HEK293 (cell line): ENCODE measurements around the gene ADPRHL1.

Source experiments
- CTCF ChIA-PET: fragments of 350-600 bp; formaldehyde crosslinking; extraction: SDS; loops from one replicate; lab custom pipeline; 2021; ENCODE audit warnings: antibody characterized with exemption; lab: Yijun Ruan, JAX
- POLR2A ChIA-PET: fragments of 300-600 bp; formaldehyde crosslinking; extraction: SDS; loops from one replicate; lab custom pipeline; 2020; ENCODE audit warnings: antibody characterized with exemption, inconsistent platforms; lab: Yijun Ruan, JAX
- H3K27ac ChIP-seq: fragments of 200-500 bp; sonication (Bioruptor generic); 2 replicates; pipeline ENCODE4 v1.5.1; 2014; ENCODE audit warnings: low read depth, low read length, control low read depth, inconsistent platforms; ENCODE audit errors: extremely low read depth
- H3K36me3 ChIP-seq, 2 experiments: fragments of 200-500 bp in 1 of 2; sonication (Bioruptor generic) in 1 of 2; 1 replicate in 1 of 2; 2 replicates in 1 of 2; pipeline ENCODE4 v1.5.1; 2014 to 2017; ENCODE audit warnings: inconsistent platforms in 2 of 2, low read length in 2 of 2; ENCODE audit not compliant: control insufficient read depth in 2 of 2, insufficient read depth in 1 of 2
- H3K4me1 ChIP-seq: fragments of 200-500 bp; sonication (Bioruptor generic); 2 replicates; pipeline ENCODE4 v1.5.1; 2014; ENCODE audit warnings: mild to moderate bottlenecking, low read length, inconsistent platforms; ENCODE audit not compliant: control insufficient read depth, insufficient read depth
- H3K4me3 ChIP-seq: 2 replicates; pipeline ENCODE4 v1.5.1; 2011; ENCODE audit warnings: low read depth, mild to moderate bottlenecking, control low read depth, low read length, moderate library complexity
- H3K9me3 ChIP-seq: fragments of 200-500 bp; sonication (Bioruptor generic); 2 replicates; pipeline ENCODE4 v1.5.1; 2014; ENCODE audit warnings: low read depth, low read length, inconsistent platforms; ENCODE audit not compliant: control insufficient read depth, insufficient read depth
- HOXA7 ChIP-seq: sonication (generic); formaldehyde crosslinking; IDR thresholded peaks from 2 replicates; pipeline ENCODE4 v1.8.1; 2022; ENCODE audit warnings: missing genetic modification reagents, borderline replicate concordance
- OSR2 ChIP-seq: fragments of 450-650 bp; formaldehyde crosslinking; IDR thresholded peaks from 2 replicates; pipeline ENCODE4 v1.5.1; 2016; ENCODE audit warnings: missing biosample characterization, missing genetic modification characterization
- PATZ1 ChIP-seq: fragments of 450-650 bp; formaldehyde crosslinking; IDR thresholded peaks from 2 replicates; pipeline ENCODE4 v1.5.1; 2016; ENCODE audit warnings: missing biosample characterization, missing genetic modification characterization
- PRDM1 ChIP-seq: fragments of 450-650 bp; formaldehyde crosslinking; IDR thresholded peaks from 2 replicates; pipeline ENCODE4; 2016; ENCODE audit warnings: missing biosample characterization, missing genetic modification characterization
- ZBTB1 ChIP-seq: fragments of 450-650 bp; formaldehyde crosslinking; IDR thresholded peaks from 2 replicates; pipeline ENCODE4 v1.5.1; 2016; ENCODE audit warnings: missing biosample characterization, missing genetic modification characterization
- ZBTB17 ChIP-seq: fragments of 450-650 bp; formaldehyde crosslinking; IDR thresholded peaks from 2 replicates; pipeline ENCODE4 v1.5.1; 2016; ENCODE audit warnings: missing biosample characterization, missing genetic modification characterization
- ZBTB21 ChIP-seq: fragments of 450-650 bp; formaldehyde crosslinking; IDR thresholded peaks from 2 replicates; pipeline ENCODE4 v1.5.1; 2017; ENCODE audit warnings: missing biosample characterization, missing genetic modification characterization
- ZBTB8A ChIP-seq: fragments of 450-650 bp; formaldehyde crosslinking; IDR thresholded peaks from 2 replicates; pipeline ENCODE4 v1.5.1; 2016; ENCODE audit warnings: missing biosample characterization, missing genetic modification characterization
- ZNF121 ChIP-seq: fragments of 450-650 bp; formaldehyde crosslinking; IDR thresholded peaks from 2 replicates; pipeline ENCODE4 v1.5.1; 2016; ENCODE audit warnings: missing biosample characterization, missing genetic modification characterization
- ZNF24 ChIP-seq: fragments of 450-650 bp; formaldehyde crosslinking; IDR thresholded peaks from 2 replicates; pipeline ENCODE4 v1.5.1; 2016; ENCODE audit warnings: missing biosample characterization, missing genetic modification characterization
- ZNF280D ChIP-seq: fragments of 450-650 bp; formaldehyde crosslinking; IDR thresholded peaks from 2 replicates; pipeline ENCODE4 v1.5.1; 2016; ENCODE audit warnings: missing biosample characterization, missing genetic modification characterization
- ZNF391 ChIP-seq: fragments of 450-650 bp; formaldehyde crosslinking; IDR thresholded peaks from 2 replicates; pipeline ENCODE4 v1.5.1; 2016; ENCODE audit warnings: low read depth, missing biosample characterization, missing genetic modification characterization, borderline replicate concordance
- ZNF394 ChIP-seq: fragments of 450-650 bp; formaldehyde crosslinking; IDR thresholded peaks from 2 replicates; pipeline ENCODE4 v1.5.1; 2016; ENCODE audit warnings: missing biosample characterization, missing genetic modification characterization, mild to moderate bottlenecking, moderate library complexity, borderline replicate concordance
- ZNF398 ChIP-seq: fragments of 450-650 bp; formaldehyde crosslinking; IDR thresholded peaks from 2 replicates; pipeline ENCODE4 v1.5.1; 2017; ENCODE audit warnings: missing biosample characterization, missing genetic modification characterization
- ZNF501 ChIP-seq: fragments of 450-650 bp; formaldehyde crosslinking; IDR thresholded peaks from 2 replicates; pipeline ENCODE4 v1.5.1; 2016; ENCODE audit warnings: missing biosample characterization, missing genetic modification characterization
- ZNF561 ChIP-seq: fragments of 450-650 bp; IDR thresholded peaks from 2 replicates; pipeline ENCODE4 v1.5.1; 2018; ENCODE audit warnings: missing biosample characterization, missing genetic modification characterization, borderline replicate concordance
- ZNF600 ChIP-seq: fragments of 450-650 bp; formaldehyde crosslinking; IDR thresholded peaks from 2 replicates; pipeline ENCODE4 v1.5.1; 2016; ENCODE audit warnings: missing biosample characterization, missing genetic modification characterization
- ZNF660 ChIP-seq: fragments of 450-650 bp; IDR thresholded peaks from 2 replicates; pipeline ENCODE4 v1.5.1; 2018; ENCODE audit warnings: missing biosample characterization, mild to moderate bottlenecking, missing genetic modification characterization
- ZNF664 ChIP-seq: fragments of 450-650 bp; formaldehyde crosslinking; IDR thresholded peaks from 2 replicates; pipeline ENCODE4 v1.5.1; 2016; ENCODE audit warnings: missing biosample characterization, missing genetic modification characterization
- ZNF76 ChIP-seq: fragments of 450-650 bp; formaldehyde crosslinking; IDR thresholded peaks from 2 replicates; pipeline ENCODE4; 2016; ENCODE audit warnings: low read depth, missing biosample characterization, missing genetic modification characterization, borderline replicate concordance
- ZNF843 ChIP-seq: fragments of 450-650 bp; formaldehyde crosslinking; IDR thresholded peaks from 2 replicates; pipeline ENCODE4 v1.5.1; 2016; ENCODE audit warnings: missing biosample characterization, missing genetic modification characterization

The ADPRHL1 gene

GRCh38 chr13:113493315-113493951 is 40.1 kb upstream of the ADPRHL1 start (continued):
- TF ChIP-seq ZNF398 (tag by site-specific recombination) = peak; percentile 38; the same call in 1 of the 2 replicates
- TF ChIP-seq ZBTB17 = peak; percentile 93
- peak; percentile 75 for TF ChIP-seq ZBTB21 (tag by site-specific recombination)
- TF ChIP-seq ZNF600 (tag by site-specific recombination) = peak; percentile 30; the same call in 1 of the 2 replicates
- TF ChIP-seq ZNF24 (tag by site-specific recombination) = peak; percentile 95
- peak; percentile 93 for TF ChIP-seq ZBTB1 (tag by site-specific recombination)
- peak; percentile 65 for TF ChIP-seq ZBTB8A
- TF ChIP-seq ZNF394 (tag by site-specific recombination) = peak; percentile 100
- TF ChIP-seq ZNF660 (tag by site-specific recombination) = peak; percentile 96; the same call in 1 of the 2 replicates
- peak; percentile 93 for TF ChIP-seq OSR2 (tag by site-specific recombination)
- TF ChIP-seq PATZ1 (tag by site-specific recombination) = 0 out of 2 replicates have a peak, but pooled peaks have one; percentile 54
- no peak for TF ChIP-seq ZNF76 (tag by site-specific recombination)
- no peak for TF ChIP-seq HOXA7
- TF ChIP-seq ZNF391 (tag by site-specific recombination) = peak; percentile 98
- peak; percentile 39 for TF ChIP-seq ZNF561 (tag by site-specific recombination)
- peak; percentile 100 for TF ChIP-seq ZNF664 (tag by site-specific recombination)
- TF ChIP-seq ZNF843 (tag by site-specific recombination) = peak; percentile 95
- TF ChIP-seq ZNF501 (tag by site-specific recombination) = peak; percentile 56; the same call in 1 of the 2 replicates

GRCh38 chr13:113491982-113492381 is 38.7 kb upstream of the ADPRHL1 start:
- H3K9me3 ChIP-seq = no peaks in the 10 kb centered on the region
- CTCF ChIA-PET = no interaction called here
- H3K36me3 ChIP-seq = peaks cover 15 to 25% of the 10 kb centered on the region in 2 experiments
- H3K27ac ChIP-seq = peak overlapping the region; percentile 74; the same call in 1 of the 2 replicates
- POLR2A ChIA-PET = no interaction called here
- no peak for TF ChIP-seq PRDM1 (tag by site-specific recombination)
- no peak for TF ChIP-seq ZNF280D (tag by site-specific recombination)
- TF ChIP-seq ZNF121 (tag by site-specific recombination) = peak; percentile 84
- H3K4me3 ChIP-seq = peak overlapping the region; percentile 80
- H3K4me1 ChIP-seq = peaks cover 14% of the 10 kb centered on the region
